HepG2 (cell line): ENCODE measurements around the gene RAB36. TPM values are rescaled to one million over a fixed set of nuclear protein-coding genes. Genes with fewer than 3 reads are reported as not detected.

Experiments used
- KLF15 ChIP-seq: sonication (generic); formaldehyde crosslinking; IDR thresholded peaks from 2 replicates; pipeline ENCODE4 v1.8.1; 2023; ENCODE audit warnings: borderline replicate concordance, mild to moderate bottlenecking, inconsistent platforms, missing genetic modification reagents, mixed read lengths
- MAFG ChIP-seq: sonication (generic); formaldehyde crosslinking; IDR thresholded peaks from 2 replicates; pipeline ENCODE4 v1.5.1; 2020; ENCODE audit warnings: mild to moderate bottlenecking, missing genetic modification reagents
- NFKB2 ChIP-seq: sonication (generic); formaldehyde crosslinking; IDR thresholded peaks from 2 replicates; pipeline ENCODE4 v1.4.0; 2020; ENCODE audit warnings: missing genetic modification reagents, borderline replicate concordance
- POGZ ChIP-seq: sonication (generic); formaldehyde crosslinking; IDR thresholded peaks from 2 replicates; pipeline ENCODE4 v1.4.0; 2020; ENCODE audit warnings: mild to moderate bottlenecking, missing genetic modification reagents
- ZFP1 ChIP-seq: IDR thresholded peaks from 2 replicates; pipeline ENCODE4 v1.6.1; 2016
- ZNF124 ChIP-seq: sonication (generic); formaldehyde crosslinking; IDR thresholded peaks from 2 replicates; pipeline ENCODE4 v1.4.0; 2020; ENCODE audit warnings: missing genetic modification reagents
- ZNF350 ChIP-seq: sonication (generic); formaldehyde crosslinking; IDR thresholded peaks from 2 replicates; pipeline ENCODE4 v1.4.0; 2020; ENCODE audit warnings: mild to moderate bottlenecking, low read depth, missing genetic modification reagents, borderline replicate concordance
- ZNF530 ChIP-seq: sonication (generic); formaldehyde crosslinking; IDR thresholded peaks from 2 replicates; pipeline ENCODE4 v1.5.0; 2020; ENCODE audit warnings: low read depth, mild to moderate bottlenecking, missing genetic modification reagents
- ZNF558 ChIP-seq: sonication (generic); formaldehyde crosslinking; IDR thresholded peaks from 2 replicates; pipeline ENCODE4 v1.9.0; 2022; ENCODE audit warnings: mild to moderate bottlenecking, missing genetic modification reagents, borderline replicate concordance
- ZNF652 ChIP-seq: IDR thresholded peaks from 2 replicates; pipeline ENCODE4 v1.6.1; 2016; ENCODE audit warnings: low read depth, borderline replicate concordance
- ZNF660 ChIP-seq: sonication (generic); formaldehyde crosslinking; IDR thresholded peaks from 2 replicates; pipeline ENCODE4 v1.5.1; 2020; ENCODE audit warnings: mild to moderate bottlenecking, low read depth, missing genetic modification reagents, borderline replicate concordance
- ZNF788 ChIP-seq: sonication (generic); formaldehyde crosslinking; IDR thresholded peaks from 2 replicates; pipeline ENCODE4 v1.5.0; 2020; ENCODE audit warnings: mild to moderate bottlenecking, missing genetic modification reagents, borderline replicate concordance
- ZSCAN22 ChIP-seq: sonication (generic); formaldehyde crosslinking; IDR thresholded peaks from 2 replicates; pipeline ENCODE4 v1.4.0; 2020; ENCODE audit warnings: mild to moderate bottlenecking, missing genetic modification reagents
- polyA plus RNA-seq, 8 experiments: library from polyadenylated mRNA; depleted of rRNA in 3 of 8; stranded (reverse) in 7 of 8; unstranded in 1 of 8; fragments of >200 nt; fragmentation: Illumina TruSeq in 4 of 8; extraction: Trizol in 4 of 8; gene quantifications; 2 replicates each; pipeline versions ENCODE4 v1.2.1 to v1.2.3, GENCODE V29; 2011 to 2016; ENCODE audit warnings: low read depth in 4 of 8, missing spikeins in 1 of 8, mixed read lengths in 1 of 8; ENCODE audit not compliant: insufficient read depth in 1 of 8
- total RNA-seq, 5 experiments: library from RNA; depleted of rRNA; stranded (reverse); fragments of >200 nt; fragmentation: Illumina TruSeq; extraction: Trizol; gene quantifications; 2 replicates each; pipeline ENCODE4 v1.2.3, GENCODE V29; 2016; ENCODE audit warnings: low read depth in 1 of 5
- TF ChIP-seq, protein P1 (sequence below): sonication (generic); formaldehyde crosslinking; IDR thresholded peaks from 2 replicates; pipeline ENCODE4 v1.9.0; 2021; ENCODE audit warnings: missing genetic modification reagents, borderline replicate concordance
- TF ChIP-seq, protein P2 (sequence below): sonication (generic); formaldehyde crosslinking; IDR thresholded peaks from 2 replicates; pipeline ENCODE4 v1.8.0; 2022; ENCODE audit warnings: mild to moderate bottlenecking, missing genetic modification reagents, borderline replicate concordance
- TF ChIP-seq, protein P3 (sequence below): sonication (generic); formaldehyde crosslinking; IDR thresholded peaks from 2 replicates; pipeline ENCODE4 v1.4.0; 2020; ENCODE audit warnings: missing genetic modification reagents
- TF ChIP-seq, protein P4 (sequence below): sonication (generic); formaldehyde crosslinking; conservative IDR thresholded peaks from 2 replicates; pipeline ENCODE4 v1.4.0; 2020; ENCODE audit warnings: missing genetic modification reagents
- TF ChIP-seq, protein P5 (sequence below): sonication (generic); formaldehyde crosslinking; IDR thresholded peaks from 2 replicates; pipeline ENCODE4 v1.4.0; 2020; ENCODE audit warnings: missing genetic modification reagents

RAB36 gene
- total and polyA plus RNA-seq, 2 of the 13 experiments (the other 11 are each of a cell fraction or from before 2014, with no cell fraction given) = 0.24 to 0.86 TPM

DNA sequence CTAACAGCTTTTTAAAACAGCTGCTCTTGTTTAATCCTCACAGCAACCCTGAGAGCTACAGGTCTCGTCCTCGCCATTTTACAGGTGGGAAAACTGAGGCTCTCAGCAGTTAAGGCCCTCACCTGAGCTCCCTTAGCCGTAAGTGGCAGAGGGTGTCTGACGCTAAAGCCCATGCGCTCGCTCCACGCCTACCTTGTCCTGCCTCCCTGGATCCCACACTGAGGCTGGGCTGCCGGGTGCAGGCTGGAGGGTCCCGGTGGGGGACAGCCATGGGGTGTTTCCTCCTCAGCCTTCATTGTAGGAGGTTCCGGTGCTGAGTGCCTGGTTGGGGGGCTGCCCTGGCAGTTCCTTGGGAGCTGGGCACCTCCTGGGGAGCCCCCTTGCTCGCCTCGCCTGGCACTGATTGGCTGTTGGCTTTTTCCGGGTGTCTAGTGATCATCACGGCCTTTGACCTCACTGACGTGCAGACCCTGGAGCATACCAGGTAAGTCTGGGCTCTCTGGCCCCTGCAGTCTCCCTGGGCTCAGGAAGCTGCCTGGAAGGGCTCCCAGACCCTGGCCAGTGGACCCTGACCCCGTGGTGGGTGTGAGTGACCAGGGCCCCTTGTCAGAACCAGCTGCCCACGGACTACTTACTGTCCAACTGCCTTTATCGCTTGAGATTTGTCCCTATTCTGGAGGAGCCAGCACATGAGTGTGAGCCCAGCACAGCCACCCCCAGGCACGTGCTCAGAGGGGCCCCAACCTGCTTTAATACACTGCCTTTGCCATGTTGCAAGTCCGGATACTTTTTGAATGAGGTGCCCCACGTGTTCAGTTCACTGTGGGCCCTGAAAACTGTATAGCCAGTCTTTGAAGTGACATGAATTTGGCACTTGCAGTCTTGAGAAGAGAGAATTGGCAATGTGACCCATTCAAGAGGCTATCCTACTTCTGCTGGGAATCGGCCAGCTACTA, 12.6 kb downstream of the RAB36 start (continued):
- TF ChIP-seq, protein P1, sequence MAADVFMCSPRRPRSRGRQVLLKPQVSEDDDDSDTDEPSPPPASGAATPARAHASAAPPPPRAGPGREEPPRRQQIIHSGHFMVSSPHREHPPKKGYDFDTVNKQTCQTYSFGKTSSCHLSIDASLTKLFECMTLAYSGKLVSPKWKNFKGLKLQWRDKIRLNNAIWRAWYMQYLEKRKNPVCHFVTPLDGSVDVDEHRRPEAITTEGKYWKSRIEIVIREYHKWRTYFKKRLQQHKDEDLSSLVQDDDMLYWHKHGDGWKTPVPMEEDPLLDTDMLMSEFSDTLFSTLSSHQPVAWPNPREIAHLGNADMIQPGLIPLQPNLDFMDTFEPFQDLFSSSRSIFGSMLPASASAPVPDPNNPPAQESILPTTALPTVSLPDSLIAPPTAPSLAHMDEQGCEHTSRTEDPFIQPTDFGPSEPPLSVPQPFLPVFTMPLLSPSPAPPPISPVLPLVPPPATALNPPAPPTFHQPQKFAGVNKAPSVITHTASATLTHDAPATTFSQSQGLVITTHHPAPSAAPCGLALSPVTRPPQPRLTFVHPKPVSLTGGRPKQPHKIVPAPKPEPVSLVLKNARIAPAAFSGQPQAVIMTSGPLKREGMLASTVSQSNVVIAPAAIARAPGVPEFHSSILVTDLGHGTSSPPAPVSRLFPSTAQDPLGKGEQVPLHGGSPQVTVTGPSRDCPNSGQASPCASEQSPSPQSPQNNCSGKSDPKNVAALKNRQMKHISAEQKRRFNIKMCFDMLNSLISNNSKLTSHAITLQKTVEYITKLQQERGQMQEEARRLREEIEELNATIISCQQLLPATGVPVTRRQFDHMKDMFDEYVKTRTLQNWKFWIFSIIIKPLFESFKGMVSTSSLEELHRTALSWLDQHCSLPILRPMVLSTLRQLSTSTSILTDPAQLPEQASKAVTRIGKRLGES (CRISPR knock-in tag) = no peak
- no peak for TF ChIP-seq ZSCAN22 (CRISPR knock-in tag)
- TF ChIP-seq, protein P2, sequence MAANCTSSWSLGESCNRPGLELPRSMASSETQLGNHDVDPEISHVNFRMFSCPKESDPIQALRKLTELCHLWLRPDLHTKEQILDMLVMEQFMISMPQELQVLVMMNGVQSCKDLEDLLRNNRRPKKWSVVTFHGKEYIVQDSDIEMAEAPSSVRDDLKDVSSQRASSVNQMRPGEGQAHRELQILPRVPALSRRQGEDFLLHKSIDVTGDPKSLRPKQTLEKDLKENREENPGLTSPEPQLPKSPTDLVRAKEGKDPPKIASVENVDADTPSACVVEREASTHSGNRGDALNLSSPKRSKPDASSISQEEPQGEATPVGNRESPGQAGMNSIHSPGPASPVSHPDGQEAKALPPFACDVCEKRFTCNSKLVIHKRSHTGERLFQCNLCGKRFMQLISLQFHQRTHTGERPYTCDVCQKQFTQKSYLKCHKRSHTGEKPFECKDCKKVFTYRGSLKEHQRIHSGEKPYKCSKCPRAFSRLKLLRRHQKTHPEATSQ (CRISPR knock-in tag) = no peak
- TF ChIP-seq ZNF660 = no peak
- peak; percentile 36; the same call in 1 of the 2 replicates for TF ChIP-seq NFKB2 (CRISPR knock-in tag)
- no peak for TF ChIP-seq MAFG
- no peak for TF ChIP-seq ZNF558 (CRISPR knock-in tag)
- no peak for TF ChIP-seq ZNF530 (CRISPR knock-in tag)
- no peak for TF ChIP-seq ZNF788 (CRISPR knock-in tag)
- TF ChIP-seq, protein P3, sequence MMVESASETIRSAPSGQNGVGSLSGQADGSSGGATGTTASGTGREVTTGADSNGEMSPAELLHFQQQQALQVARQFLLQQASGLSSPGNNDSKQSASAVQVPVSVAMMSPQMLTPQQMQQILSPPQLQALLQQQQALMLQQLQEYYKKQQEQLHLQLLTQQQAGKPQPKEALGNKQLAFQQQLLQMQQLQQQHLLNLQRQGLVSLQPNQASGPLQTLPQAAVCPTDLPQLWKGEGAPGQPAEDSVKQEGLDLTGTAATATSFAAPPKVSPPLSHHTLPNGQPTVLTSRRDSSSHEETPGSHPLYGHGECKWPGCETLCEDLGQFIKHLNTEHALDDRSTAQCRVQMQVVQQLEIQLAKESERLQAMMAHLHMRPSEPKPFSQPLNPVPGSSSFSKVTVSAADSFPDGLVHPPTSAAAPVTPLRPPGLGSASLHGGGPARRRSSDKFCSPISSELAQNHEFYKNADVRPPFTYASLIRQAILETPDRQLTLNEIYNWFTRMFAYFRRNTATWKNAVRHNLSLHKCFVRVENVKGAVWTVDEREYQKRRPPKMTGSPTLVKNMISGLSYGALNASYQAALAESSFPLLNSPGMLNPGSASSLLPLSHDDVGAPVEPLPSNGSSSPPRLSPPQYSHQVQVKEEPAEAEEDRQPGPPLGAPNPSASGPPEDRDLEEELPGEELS (CRISPR knock-in tag) = no peak
- no peak for TF ChIP-seq ZNF350 (CRISPR knock-in tag)
- TF ChIP-seq ZFP1 (CRISPR knock-in tag) = no peak
- TF ChIP-seq, protein P4, sequence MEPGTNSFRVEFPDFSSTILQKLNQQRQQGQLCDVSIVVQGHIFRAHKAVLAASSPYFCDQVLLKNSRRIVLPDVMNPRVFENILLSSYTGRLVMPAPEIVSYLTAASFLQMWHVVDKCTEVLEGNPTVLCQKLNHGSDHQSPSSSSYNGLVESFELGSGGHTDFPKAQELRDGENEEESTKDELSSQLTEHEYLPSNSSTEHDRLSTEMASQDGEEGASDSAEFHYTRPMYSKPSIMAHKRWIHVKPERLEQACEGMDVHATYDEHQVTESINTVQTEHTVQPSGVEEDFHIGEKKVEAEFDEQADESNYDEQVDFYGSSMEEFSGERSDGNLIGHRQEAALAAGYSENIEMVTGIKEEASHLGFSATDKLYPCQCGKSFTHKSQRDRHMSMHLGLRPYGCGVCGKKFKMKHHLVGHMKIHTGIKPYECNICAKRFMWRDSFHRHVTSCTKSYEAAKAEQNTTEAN (CRISPR knock-in tag) = 0 out of 2 replicates have a peak, but pooled peaks have one; percentile 32
- TF ChIP-seq POGZ = peak; percentile 36; the same call in 1 of the 2 replicates
- no peak for TF ChIP-seq KLF15 (CRISPR knock-in tag)
- no peak for TF ChIP-seq ZNF652 (CRISPR knock-in tag)
- TF ChIP-seq, protein P5, sequence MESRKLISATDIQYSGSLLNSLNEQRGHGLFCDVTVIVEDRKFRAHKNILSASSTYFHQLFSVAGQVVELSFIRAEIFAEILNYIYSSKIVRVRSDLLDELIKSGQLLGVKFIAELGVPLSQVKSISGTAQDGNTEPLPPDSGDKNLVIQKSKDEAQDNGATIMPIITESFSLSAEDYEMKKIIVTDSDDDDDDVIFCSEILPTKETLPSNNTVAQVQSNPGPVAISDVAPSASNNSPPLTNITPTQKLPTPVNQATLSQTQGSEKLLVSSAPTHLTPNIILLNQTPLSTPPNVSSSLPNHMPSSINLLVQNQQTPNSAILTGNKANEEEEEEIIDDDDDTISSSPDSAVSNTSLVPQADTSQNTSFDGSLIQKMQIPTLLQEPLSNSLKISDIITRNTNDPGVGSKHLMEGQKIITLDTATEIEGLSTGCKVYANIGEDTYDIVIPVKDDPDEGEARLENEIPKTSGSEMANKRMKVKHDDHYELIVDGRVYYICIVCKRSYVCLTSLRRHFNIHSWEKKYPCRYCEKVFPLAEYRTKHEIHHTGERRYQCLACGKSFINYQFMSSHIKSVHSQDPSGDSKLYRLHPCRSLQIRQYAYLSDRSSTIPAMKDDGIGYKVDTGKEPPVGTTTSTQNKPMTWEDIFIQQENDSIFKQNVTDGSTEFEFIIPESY (CRISPR knock-in tag) = no peak
- TF ChIP-seq ZNF124 (CRISPR knock-in tag) = no peak
